ENCODE measurements around the gene MYOC. TPM values are rescaled to one million over a fixed set of nuclear protein-coding genes. Genes with fewer than 3 reads are reported as not detected.

MYOC gene
- total RNA-seq, 1 experiment from 2014 or later, result not detected

- Histone ChIP-seq H3K27me3 (ENCODE audit: control insufficient read depth, insufficient read depth, low read length) (no peaks in the 10 kb centered on the region), H3K9me3 (ENCODE audit: control insufficient read depth, insufficient read depth, low read depth, low read length) (no peaks in the 10 kb centered on the region), H3K4me1 (ENCODE audit: control insufficient read depth, insufficient read depth, low read length) (no peaks in the 10 kb centered on the region), H3K27ac (ENCODE audit: low read length) (no peak overlapping the region), H3K4me3 (ENCODE audit: low read depth in 2 of 2, low read length in 2 of 2) (no peak overlapping the region), H3K36me3 (ENCODE audit: control insufficient read depth, insufficient read depth, low read length) (no peaks in the 10 kb centered on the region)
- POLR2A ChIA-PET, result no interaction called here
- DNase-seq (ENCODE audit: low read depth, low spot score) (no peak), ATAC-seq (no peak)
- in situ Hi-C loops (cut with HindIII; ENCODE audit: low pct_unique_long_range_greater_than_20kb, low sequenced_read_pairs) (no loop called here), intact Hi-C loops (cut with micrococcal nuclease; ENCODE audit: unreplicated experiment) (no loop called here)
- no TSS peak for BruUV-seq (replicated peaks)
- TF ChIP-seq TCF7L2 (IDR thresholded peaks at IDR 0.05; ENCODE audit: low read depth, low read length), result no peak
- TF ChIP-seq REST (IDR thresholded peaks at IDR 0.05; ENCODE audit: insufficient read depth in 1 of 2, low read depth in 2 of 2, low read length in 1 of 2), result no peak
- TF ChIP-seq, protein P1, sequence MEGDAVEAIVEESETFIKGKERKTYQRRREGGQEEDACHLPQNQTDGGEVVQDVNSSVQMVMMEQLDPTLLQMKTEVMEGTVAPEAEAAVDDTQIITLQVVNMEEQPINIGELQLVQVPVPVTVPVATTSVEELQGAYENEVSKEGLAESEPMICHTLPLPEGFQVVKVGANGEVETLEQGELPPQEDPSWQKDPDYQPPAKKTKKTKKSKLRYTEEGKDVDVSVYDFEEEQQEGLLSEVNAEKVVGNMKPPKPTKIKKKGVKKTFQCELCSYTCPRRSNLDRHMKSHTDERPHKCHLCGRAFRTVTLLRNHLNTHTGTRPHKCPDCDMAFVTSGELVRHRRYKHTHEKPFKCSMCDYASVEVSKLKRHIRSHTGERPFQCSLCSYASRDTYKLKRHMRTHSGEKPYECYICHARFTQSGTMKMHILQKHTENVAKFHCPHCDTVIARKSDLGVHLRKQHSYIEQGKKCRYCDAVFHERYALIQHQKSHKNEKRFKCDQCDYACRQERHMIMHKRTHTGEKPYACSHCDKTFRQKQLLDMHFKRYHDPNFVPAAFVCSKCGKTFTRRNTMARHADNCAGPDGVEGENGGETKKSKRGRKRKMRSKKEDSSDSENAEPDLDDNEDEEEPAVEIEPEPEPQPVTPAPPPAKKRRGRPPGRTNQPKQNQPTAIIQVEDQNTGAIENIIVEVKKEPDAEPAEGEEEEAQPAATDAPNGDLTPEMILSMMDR (IDR thresholded peaks at IDR 0.05), result no peak
- no peak for TF ChIP-seq SIN3A (IDR thresholded peaks at IDR 0.05; ENCODE audit: borderline replicate concordance, insufficient read depth, low read depth, low read length)
- no peak for TF ChIP-seq POLR2AphosphoS5 (IDR thresholded peaks at IDR 0.05; ENCODE audit: low read depth, low read length)
- CTCF ChIA-PET, result no interaction called here
These were observed 14.4 kb downstream of the MYOC start for GRCh38 chr1:171637928-171638576.

GRCh38 chr1:171636141-171636540 is 16.3 kb downstream of the MYOC start:
- no peaks in the 10 kb centered on the region for H3K4me1 ChIP-seq (ENCODE audit: control insufficient read depth, insufficient read depth, low read length)
- in situ Hi-C loops (cut with HindIII; ENCODE audit: low pct_unique_long_range_greater_than_20kb, low sequenced_read_pairs) (no loop called here), intact Hi-C loops (cut with micrococcal nuclease; ENCODE audit: unreplicated experiment) (no loop called here)
- no peak for ATAC-seq
- no peak for TF ChIP-seq POLR2AphosphoS5 (IDR thresholded peaks at IDR 0.05; ENCODE audit: low read depth, low read length)
- peak; percentile 74 to 79 for TF ChIP-seq REST (IDR thresholded peaks at IDR 0.05; ENCODE audit: insufficient read depth in 1 of 2, low read depth in 2 of 2, low read length in 1 of 2)
- H3K27me3 ChIP-seq (ENCODE audit: control insufficient read depth, insufficient read depth, low read length), result no peaks in the 10 kb centered on the region
- no peaks in the 10 kb centered on the region for H3K36me3 ChIP-seq (ENCODE audit: control insufficient read depth, insufficient read depth, low read length)
- ChIA-PET POLR2A (no interaction called here), CTCF (interaction anchor here (1.3 kb wide), 1 partner anchor 8 kb away, joined by 3 read pairs; no protein-coding TSS in a partner anchor)
- no peak for DNase-seq (ENCODE audit: low read depth, low spot score)
- H3K9me3 ChIP-seq (ENCODE audit: control insufficient read depth, insufficient read depth, low read depth, low read length), result no peaks in the 10 kb centered on the region
- BruUV-seq (replicated peaks), result no TSS peak
- no peak overlapping the region for H3K27ac ChIP-seq (ENCODE audit: low read length)
- no peak overlapping the region for H3K4me3 ChIP-seq (ENCODE audit: low read depth in 2 of 2, low read length in 2 of 2)
